CD14-positive monocyte (primary cell): Measurements from ENCODE around the gene ZNF445. TPM values are rescaled to one million over a fixed set of nuclear protein-coding genes. Genes with fewer than 3 reads are reported as not detected.
A peak's percentile ranks its signal among the peaks of the same experiment; 100 is the strongest.

ENCODE experiments used
- DNase-seq, 3 donors: peaks; one replicate each; pipeline ENCODE4 v3.0.0-alpha.2; 2011 to 2022
- H2AFZ ChIP-seq: 2 replicates; pipeline ENCODE4 v1.6.0; 2012; ENCODE audit warnings: mild to moderate bottlenecking, low read depth, low read length, inconsistent platforms; ENCODE audit not compliant: insufficient read depth, poor library complexity, severe bottlenecking
- H3K27ac ChIP-seq, 2 donors: 1 replicate in 1 of 2; 2 replicates in 1 of 2; pipeline ENCODE4 v1.5.1; 2012 to 2013; ENCODE audit warnings: low read length in 2 of 2, control low read depth in 1 of 2, inconsistent platforms in 1 of 2, low read depth in 1 of 2, mild to moderate bottlenecking in 1 of 2
- H3K27me3 ChIP-seq, 2 donors: one replicate each; pipeline versions ENCODE4 v1.6.0 to v1.6.1; 2011 to 2013; ENCODE audit warnings: low read length in 2 of 2; ENCODE audit not compliant: control insufficient read depth in 2 of 2, insufficient read depth in 2 of 2
- H3K36me3 ChIP-seq, 2 donors: replicated peaks in 1 of 2; 1 replicate in 1 of 2; 2 replicates in 1 of 2; pipeline versions ENCODE4 v1.5.1 to v1.6.1; 2012 to 2013; ENCODE audit warnings: low read length in 2 of 2, control low read depth in 1 of 2, inconsistent platforms in 1 of 2, mild to moderate bottlenecking in 1 of 2; ENCODE audit not compliant: insufficient read depth in 2 of 2, control insufficient read depth in 1 of 2
- H3K4me1 ChIP-seq, 2 donors: 1 replicate in 1 of 2; 2 replicates in 1 of 2; pipeline versions ENCODE4 v1.5.1 to v1.6.1; 2012 to 2013; ENCODE audit warnings: low read length in 2 of 2, control low read depth in 1 of 2, inconsistent platforms in 1 of 2, mild to moderate bottlenecking in 1 of 2, moderate library complexity in 1 of 2; ENCODE audit not compliant: insufficient read depth in 2 of 2, control insufficient read depth in 1 of 2
- H3K4me2 ChIP-seq: replicated peaks from 2 replicates; pipeline ENCODE3; 2012; ENCODE audit warnings: low read length, moderate library complexity, mild to moderate bottlenecking; ENCODE audit not compliant: poor library complexity, severe bottlenecking; ENCODE audit errors: extremely low read depth
- H3K4me3 ChIP-seq, 3 experiments: fragments of 200-600 bp in 1 of 3; sonication (generic) in 1 of 3; replicated peaks in 1 of 3; 1 replicate in 2 of 3; 2 replicates in 1 of 3; pipeline ENCODE4 v1.5.1; 2011 to 2013; ENCODE audit warnings: low read length in 3 of 3, mild to moderate bottlenecking in 3 of 3, control low read depth in 2 of 3, low read depth in 2 of 3, inconsistent platforms in 1 of 3, moderate library complexity in 1 of 3
- H3K79me2 ChIP-seq: 2 replicates; pipeline ENCODE4 v1.6.0; 2012; ENCODE audit warnings: mild to moderate bottlenecking, control low read depth, inconsistent platforms, low read length, moderate library complexity; ENCODE audit not compliant: insufficient read depth
- H3K9ac ChIP-seq: 2 replicates; pipeline ENCODE4 v1.6.0; 2017; ENCODE audit warnings: low read length, mild to moderate bottlenecking; ENCODE audit not compliant: insufficient read depth, poor library complexity, severe bottlenecking
- H3K9me3 ChIP-seq, 2 donors: replicated peaks in 1 of 2; 1 replicate in 1 of 2; 2 replicates in 1 of 2; pipeline versions ENCODE4 v1.5.1 to v1.6.1; 2012 to 2013; ENCODE audit warnings: low read length in 2 of 2, control low read depth in 1 of 2; ENCODE audit not compliant: control insufficient read depth in 1 of 2, insufficient read depth in 1 of 2
- H4K20me1 ChIP-seq: 2 replicates; pipeline ENCODE4 v1.6.0; 2012; ENCODE audit warnings: mild to moderate bottlenecking, low read length, control low read depth, moderate library complexity; ENCODE audit not compliant: insufficient read depth
- H3K27ac Mint-ChIP-seq, 7 donors: one replicate each; pipeline ENCODE4 v1.8.0; 2020; ENCODE audit warnings: mild to moderate bottlenecking in 7 of 7, mixed read lengths in 7 of 7, moderate library complexity in 6 of 7, inconsistent platforms in 2 of 7
- H3K27me3 Mint-ChIP-seq, 3 donors: one replicate each; pipeline ENCODE4 v1.8.0; 2021 to 2022; ENCODE audit warnings: low read depth in 3 of 3, mild to moderate bottlenecking in 3 of 3, mixed read lengths in 3 of 3, moderate library complexity in 3 of 3, inconsistent platforms in 1 of 3
- H3K36me3 Mint-ChIP-seq, 2 donors: one replicate each; pipeline ENCODE4 v1.8.0; 2020; ENCODE audit warnings: mixed read lengths in 2 of 2, inconsistent platforms in 1 of 2, mild to moderate bottlenecking in 1 of 2
- H3K4me1 Mint-ChIP-seq: one replicate; pipeline ENCODE4 v1.8.0; 2020; ENCODE audit warnings: mild to moderate bottlenecking, mixed read lengths
- H3K4me3 Mint-ChIP-seq, 2 donors: one replicate each; pipeline ENCODE4 v1.8.0; 2020; ENCODE audit warnings: mild to moderate bottlenecking in 2 of 2, mixed read lengths in 2 of 2, moderate library complexity in 1 of 2
- H3K9me3 Mint-ChIP-seq, 7 donors: one replicate each; pipeline ENCODE4 v1.8.0; 2020 to 2022; ENCODE audit warnings: mixed read lengths in 7 of 7, mild to moderate bottlenecking in 6 of 7, moderate library complexity in 6 of 7, inconsistent platforms in 2 of 7
- CTCF ChIP-seq: fragments of 200-600 bp; IDR thresholded peaks from one replicate; pipeline ENCODE4 v1.8.0; 2022; ENCODE audit warnings: antibody characterized with exemption, mild to moderate bottlenecking
- WGBS: methylation state at CpG from one replicate; pipeline ENCODE4 v1.1.5; 2013; ENCODE audit warnings: missing lambda C conversion rate; ENCODE audit not compliant: insufficient coverage; 5-methylcytosine and 5-hydroxymethylcytosine counted together
- intact Hi-C, 2 donors: fragments of 100-400 bp; cut with micrococcal nuclease; formaldehyde crosslinking; loops; one replicate each; pipeline versions ENCODE4 v1.15.0 to v1.15.1; 2023
- polyA plus RNA-seq, 3 donors: library from polyadenylated mRNA; depleted of rRNA in 1 of 3; unstranded in 2 of 3; stranded (reverse) in 1 of 3; fragments of 300-500 nt in 2 of 3; fragments of >200 nt in 1 of 3; fragmentation: Illumina TruSeq in 2 of 3; gene quantifications; 1 replicate in 2 of 3; 2 replicates in 1 of 3; pipeline ENCODE4 v1.2.3, GENCODE V29; 2012 to 2021

ZNF445 gene
- polyA plus RNA-seq, 3 donors = 0.41 to 2.5 (median 1.1) TPM

DNA sequence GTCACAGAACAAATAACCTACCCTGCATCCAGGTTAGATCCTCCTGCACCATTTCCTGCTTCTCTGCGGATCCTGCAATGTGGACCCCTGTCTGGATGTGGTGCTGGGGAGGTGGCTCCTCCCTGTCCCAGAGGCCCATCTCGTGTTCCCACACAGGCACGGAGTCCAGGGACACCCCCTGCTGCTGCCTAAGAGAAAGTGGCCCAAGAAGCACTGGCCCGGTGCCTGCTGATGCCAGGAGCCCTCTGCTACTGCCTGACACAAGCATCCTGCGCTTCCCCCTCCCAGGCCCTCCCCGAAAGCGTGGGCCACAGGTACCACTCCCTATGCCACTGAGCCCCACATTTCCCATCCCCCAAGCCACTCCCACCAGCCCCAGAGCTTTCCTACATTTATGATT lies 48.6 kb downstream of the ZNF445 start:
- H3K27me3 Mint-ChIP-seq = no peaks in the 10 kb centered on the region
- H3K4me3 Mint-ChIP-seq = no peak overlapping the region
- peak overlapping the region in 1 of 7 donors; percentile 19 for H3K27ac Mint-ChIP-seq
- Histone ChIP-seq H4K20me1 (peaks cover 12% of the 10 kb centered on the region), H3K27me3 (no peaks in the 10 kb centered on the region), H3K36me3 (no peaks in the 10 kb centered on the region), H3K27ac (no peak overlapping the region), H3K4me3 (no peak overlapping the region), H3K9me3 (no peaks in the 10 kb centered on the region), H3K79me2 (no peaks in the 10 kb centered on the region), H3K4me2 (no peak overlapping the region), H3K9ac (no peak overlapping the region), H3K4me1 (no peaks in the 10 kb centered on the region), H2AFZ (no peak overlapping the region)
- peaks cover 0 to 2% (median 0%) of the 10 kb centered on the region in 7 donors for H3K9me3 Mint-ChIP-seq
- intact Hi-C loops = no loop called here
- H3K4me1 Mint-ChIP-seq = no peaks in the 10 kb centered on the region
- no peak for DNase-seq
- TF ChIP-seq CTCF = no peak
- peaks cover 14 to 18% of the 10 kb centered on the region in 2 donors for H3K36me3 Mint-ChIP-seq
- WGBS = 90% methylated on average over 4 of the region's 7 CpGs

GRCh38 chr3:44427683-44428082 lies 49.8 kb downstream of the ZNF445 start:
- DNase-seq = no peak
- TF ChIP-seq CTCF = no peak
- Histone ChIP-seq H3K36me3 (no peaks in the 10 kb centered on the region), H3K4me2 (no peak overlapping the region), H3K27me3 (no peaks in the 10 kb centered on the region), H3K4me1 (no peaks in the 10 kb centered on the region), H2AFZ (no peak overlapping the region), H3K4me3 (no peak overlapping the region), H3K9me3 (no peaks in the 10 kb centered on the region), H4K20me1 (peaks cover 12% of the 10 kb centered on the region), H3K9ac (no peak overlapping the region), H3K79me2 (no peaks in the 10 kb centered on the region), H3K27ac (no peak overlapping the region)
- Mint-ChIP-seq H3K4me3 (no peak overlapping the region), H3K4me1 (peaks cover 2% of the 10 kb centered on the region), H3K36me3 (peaks cover 12 to 15% of the 10 kb centered on the region in 2 donors), H3K9me3 (peaks cover 0 to 2% (median 0%) of the 10 kb centered on the region in 7 donors), H3K27me3 (peaks cover 0 to 1% (median 0%) of the 10 kb centered on the region in 3 donors), H3K27ac (peak overlapping the region in 4 of 7 donors; percentile 26 to 79 (median 70))
- intact Hi-C loops = no loop called here
- WGBS = 88% methylated on average over 1 of the region's 3 CpGs
